HG03135 (cell line): ENCODE results near the gene FGFR1OP2.
"Not testable (repeated sequence)": the region's sequence is repeated elsewhere in the genome, so short reads cannot be mapped to it uniquely, and the experiment has no call there.

Source experiments
- ATAC-seq: cut with Tn5 transposase; IDR thresholded peaks from one replicate; pipeline ENCODE4 v1.9.1; 2021; ENCODE audit warnings: mild to moderate bottlenecking, moderate library complexity; ENCODE audit not compliant: unreplicated experiment

The FGFR1OP2 gene

DNA sequence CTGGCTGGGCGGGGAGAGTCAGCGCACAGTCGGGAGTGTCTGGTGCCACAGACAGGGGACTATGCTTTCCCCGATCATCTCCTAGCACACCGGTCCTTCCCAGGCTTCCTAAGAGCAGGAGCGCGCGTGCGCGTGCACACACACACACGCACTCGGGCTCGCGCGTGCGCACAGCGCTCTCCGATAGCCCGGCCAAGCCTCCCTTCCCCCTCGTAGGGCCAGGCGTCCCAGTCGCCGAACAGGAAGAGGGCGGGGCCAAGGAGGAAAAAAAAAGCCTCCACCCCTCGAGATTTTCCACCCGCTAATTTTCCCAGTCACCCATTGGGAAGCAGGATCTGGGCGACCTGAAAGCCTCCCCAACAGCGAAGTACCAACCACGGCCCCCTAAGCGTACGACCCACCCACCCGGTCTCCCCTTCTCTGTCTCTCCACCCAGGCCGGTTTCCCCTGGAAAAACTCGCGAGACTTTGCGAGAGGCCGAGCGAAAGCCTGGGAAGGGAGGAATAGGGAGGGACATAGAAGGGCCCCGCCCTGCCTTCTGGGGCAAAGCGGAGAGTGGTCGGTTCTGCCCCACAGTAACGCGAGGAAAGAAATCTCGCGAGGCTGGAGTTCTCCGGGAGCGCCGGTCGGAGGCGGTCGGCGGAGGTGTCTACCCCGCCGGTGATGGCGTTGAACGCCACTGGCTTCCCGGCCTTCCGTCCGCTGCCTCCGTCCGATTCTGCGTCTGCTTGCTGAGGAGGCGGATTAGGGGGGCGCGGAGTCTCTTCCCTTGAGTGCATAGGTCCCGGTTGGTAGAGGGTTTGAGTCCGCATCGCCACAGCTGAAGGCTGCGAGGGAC lies at the start of gene FGFR1OP2, which contains the start of gene INTS13:
TSS of gene FGFR1OP2 (plus strand) at position 608 of the 838 bp plus-strand sequence. CDS start 15,689 bp downstream, outside the sequence.
TSS of gene INTS13 (minus strand) at position 119 of the 838 bp plus-strand sequence. CDS start 1,178 bp downstream, outside the sequence.
- ATAC-seq = peak; percentile 84

DNA sequence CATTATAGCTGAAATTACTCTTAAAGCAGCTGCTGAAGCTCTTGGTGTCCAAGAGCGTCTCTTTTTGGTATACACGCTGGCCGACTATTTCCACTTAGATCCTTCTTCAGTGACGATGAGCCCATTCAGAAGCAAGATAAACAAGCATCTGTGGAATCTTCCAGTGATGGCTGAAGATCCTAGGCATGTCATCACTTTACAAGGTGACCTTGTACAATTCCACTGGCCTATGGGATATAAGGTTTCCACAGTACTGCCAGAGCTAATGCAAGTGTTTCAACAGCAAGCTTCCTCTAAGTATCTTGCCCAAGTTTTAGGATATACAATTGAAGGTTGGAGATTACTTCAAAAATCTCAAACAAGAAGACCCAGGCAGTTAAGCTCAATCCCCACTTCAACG lies 47.5 kb upstream of the FGFR1OP2 start:
- no peak for ATAC-seq

DNA sequence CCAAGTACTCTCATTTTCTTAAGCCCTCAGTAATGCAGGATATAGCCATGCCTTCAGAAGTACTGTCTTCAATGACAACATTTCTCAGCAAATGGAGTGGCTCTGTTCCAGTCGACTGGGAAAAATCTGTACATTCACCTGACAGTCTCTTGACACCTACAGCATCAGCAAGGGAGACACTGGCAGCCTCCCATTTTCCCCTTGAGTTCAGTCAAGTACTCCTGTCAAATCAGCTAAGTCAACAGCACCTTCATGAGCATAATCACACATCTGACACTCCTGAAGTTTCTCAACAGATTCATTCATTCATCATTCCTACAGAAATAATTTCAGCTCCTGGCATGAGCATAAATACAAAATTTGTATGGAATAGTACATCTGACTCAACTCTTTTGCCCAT lies 46.6 kb upstream of the FGFR1OP2 start:
- ATAC-seq = no peak

DNA sequence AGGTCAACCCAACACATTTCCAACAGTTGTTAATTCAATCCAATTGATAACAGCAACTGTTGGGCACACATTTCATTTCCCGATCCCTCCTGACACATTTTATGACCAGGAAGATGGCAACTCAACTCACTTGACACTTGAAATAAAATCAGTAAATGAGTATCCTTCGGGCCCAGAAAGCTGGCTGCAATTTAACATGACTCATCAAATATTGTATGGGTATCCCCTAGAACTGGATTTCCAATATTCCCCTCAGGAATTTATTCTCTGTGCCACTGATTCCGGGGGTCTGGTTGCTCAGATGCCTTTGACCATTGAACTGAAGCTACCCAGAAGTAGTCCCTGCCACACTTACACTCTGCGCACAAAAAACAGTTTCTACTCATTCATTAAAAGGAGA lies 42.6 kb upstream of the FGFR1OP2 start:
- no peak for ATAC-seq

DNA sequence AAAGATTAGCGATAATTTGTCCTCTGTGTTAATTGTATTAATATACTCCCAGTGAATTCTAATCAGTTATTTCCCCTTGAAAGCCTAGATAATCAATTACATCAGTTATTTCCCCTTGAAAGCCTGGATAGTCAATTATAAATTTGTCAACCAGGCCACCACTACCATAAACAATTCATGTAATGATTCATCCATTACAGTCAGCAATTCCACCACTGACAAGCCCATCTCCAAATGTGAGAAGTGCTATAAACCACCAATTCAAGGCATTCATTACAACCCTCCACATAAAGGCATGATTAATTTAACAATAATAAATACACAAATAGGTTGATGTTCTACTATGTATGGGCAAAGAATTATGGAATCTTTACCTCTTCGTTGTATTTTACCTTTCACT lies 41.4 kb upstream of the FGFR1OP2 start:
- ATAC-seq = no peak

DNA sequence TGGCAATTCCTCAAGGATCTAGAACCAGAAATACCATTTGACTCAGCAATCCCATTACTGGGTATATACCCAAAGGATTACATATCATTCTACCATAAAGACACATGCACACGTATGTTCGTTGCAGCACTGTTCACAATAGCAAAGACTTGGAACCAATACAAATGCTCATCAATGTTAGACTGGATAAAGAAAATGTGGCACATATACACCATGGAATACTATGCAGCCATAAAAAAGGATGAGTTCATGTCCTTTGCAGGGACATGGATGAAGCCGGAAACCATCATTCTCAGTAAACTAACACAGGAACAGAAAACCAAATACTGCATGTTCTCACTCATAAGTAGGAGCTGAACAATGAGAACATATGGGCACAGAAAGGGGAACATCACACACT lies 34.9 kb upstream of the FGFR1OP2 start:
- not testable (repeated sequence) for ATAC-seq

DNA sequence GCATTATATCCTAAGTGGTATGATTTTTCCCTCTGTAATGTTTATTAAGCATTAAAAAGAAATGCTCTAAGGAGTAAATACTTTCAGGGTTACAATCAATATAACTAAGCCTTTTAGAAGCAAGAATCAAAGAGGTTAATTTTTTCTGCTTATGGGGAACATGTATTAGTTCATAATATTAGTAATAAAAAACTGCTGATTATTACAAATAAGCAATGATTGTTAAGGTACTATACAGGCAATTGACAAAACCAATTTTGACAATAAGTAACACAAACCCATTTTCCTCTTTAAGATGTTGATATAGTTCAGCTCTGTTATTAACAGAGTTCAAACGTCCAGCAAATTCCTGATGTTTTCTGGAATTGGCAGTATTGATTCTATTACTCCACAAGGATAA lies 32.2 kb upstream of the FGFR1OP2 start:
- ATAC-seq = no peak

DNA sequence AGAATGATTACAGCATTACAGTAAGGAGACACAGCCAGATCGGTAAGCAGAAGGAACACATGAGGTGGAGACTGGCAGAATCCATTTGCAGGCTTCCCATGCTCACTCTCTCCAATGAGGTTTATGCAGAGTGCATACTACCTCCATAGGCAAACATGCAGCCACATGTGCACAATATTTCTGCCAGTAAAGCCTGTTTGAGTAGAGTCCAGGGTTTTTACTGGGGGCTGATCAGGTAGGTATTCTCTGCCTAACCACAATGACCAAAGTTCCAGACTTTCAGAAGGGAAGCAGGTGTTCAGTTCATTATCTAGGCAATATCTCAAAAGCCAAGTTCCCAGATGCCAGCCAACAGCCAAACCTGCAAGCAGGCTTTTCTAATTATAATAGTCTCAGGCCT lies 31.6 kb upstream of the FGFR1OP2 start:
- no peak for ATAC-seq

DNA sequence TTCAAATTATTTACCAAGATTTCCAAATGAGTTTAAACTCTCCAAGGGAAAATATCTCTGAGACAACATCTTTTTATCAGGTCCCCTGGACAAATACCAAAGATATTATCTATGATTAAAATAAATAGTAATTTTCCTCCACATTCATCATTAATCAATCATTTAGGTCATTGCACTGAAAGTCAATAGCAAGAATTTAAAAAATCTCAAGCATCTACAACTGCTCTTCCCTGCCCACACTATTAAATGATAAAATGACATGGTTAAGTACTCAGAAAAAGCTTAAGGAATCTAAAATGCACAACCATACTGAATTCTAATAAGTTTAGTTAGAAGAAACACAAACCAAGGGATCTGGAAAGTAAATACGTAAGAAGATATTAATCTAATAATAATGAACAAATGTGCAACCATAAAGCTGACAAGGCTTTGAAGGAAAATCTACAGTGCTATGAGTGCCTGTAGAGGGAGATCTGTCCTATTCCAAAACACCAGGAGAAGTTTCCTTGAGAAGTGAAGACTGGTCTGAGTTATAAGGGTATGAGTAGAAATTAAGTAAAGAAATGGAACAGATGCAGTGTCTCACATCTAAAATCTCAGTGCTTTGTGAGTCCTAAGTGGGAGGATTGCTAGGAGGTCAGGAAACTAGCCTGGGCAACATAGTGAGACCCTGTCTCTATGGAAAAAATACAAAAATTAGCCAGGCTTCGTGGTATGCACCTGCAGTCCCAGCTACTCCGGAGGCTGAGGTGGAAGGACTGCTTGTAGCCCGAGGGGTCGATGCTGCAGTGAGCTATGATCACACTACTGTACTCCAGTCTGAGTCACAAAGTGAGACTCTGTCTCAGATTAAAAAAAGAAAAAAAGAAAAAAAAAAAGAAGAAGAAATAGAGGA lies 19.7 kb upstream of the FGFR1OP2 start:
- no peak for ATAC-seq

DNA sequence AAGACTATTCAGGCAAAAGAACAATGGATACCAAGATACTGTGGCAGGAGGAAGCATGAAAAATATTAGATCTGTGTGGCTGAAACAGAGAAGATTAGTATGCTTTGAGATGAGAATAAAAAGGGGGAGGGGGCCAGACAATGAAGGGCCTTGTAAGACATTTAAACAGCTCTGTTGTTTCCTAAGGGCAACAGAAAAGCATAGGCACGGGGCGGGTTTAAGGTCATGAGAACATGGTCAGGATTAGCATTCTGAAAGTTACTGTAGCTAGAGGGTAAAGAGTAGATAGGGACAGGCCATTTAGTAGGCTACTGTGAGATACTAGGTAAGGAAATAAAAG lies 19.1 kb upstream of the FGFR1OP2 start:
- ATAC-seq = no peak

DNA sequence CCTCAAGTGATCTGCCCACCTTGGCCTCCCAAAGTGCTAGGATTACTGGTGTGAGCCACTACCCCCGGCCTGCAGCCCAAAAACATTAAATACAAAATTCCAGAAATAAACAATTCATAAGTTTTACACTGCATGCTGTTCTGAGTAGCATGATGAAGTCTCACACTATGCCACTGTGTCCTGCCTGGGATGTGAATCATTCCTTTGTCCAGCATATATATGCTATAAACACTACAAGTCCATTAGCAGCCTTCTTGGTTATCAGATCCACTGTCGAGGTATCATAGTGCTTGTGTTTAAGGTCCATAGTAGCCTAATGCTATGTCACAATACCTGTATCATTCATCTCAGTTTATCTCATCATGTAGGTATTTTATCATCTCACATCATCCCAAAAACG lies 16.4 kb upstream of the FGFR1OP2 start:
- ATAC-seq = no peak

DNA sequence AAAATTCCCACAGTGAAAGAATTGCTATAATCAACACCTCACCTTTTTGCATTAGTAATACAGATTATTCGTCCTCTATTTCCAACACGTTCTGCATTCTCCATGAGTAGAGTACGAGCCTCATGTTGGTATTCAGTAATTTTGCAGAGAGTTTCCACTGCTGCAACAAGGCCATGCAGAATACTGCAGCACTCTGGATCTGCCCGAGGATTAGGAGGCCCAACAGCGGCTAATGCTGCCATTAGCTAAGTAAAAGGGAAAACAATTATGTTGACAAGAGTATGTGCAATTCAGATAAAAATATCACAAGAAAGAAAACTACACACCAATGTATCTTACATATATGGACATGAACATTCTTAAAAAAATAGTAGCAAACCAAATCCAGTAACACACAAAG lies 9.6 kb upstream of the FGFR1OP2 start:
- no peak for ATAC-seq

DNA sequence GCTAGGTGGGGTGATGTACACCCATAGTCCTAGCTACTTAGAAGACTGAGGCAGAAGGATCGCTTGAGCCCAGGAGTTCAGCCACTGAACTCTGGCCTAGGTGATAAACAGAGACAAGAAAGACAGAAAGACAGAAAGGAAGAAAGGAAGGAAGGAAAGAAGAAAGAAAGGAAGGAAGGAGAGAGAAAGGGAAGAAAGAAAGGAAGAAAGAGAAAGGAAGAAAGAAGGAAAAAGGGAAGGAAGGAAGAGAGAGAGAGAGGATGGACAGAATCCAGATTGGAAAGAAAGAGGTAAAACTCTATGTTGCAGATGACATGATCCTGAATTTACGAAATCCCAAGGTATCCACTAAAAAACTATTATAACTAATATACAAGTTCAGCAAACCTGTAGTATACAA lies 8.7 kb upstream of the FGFR1OP2 start:
- ATAC-seq = no peak

DNA sequence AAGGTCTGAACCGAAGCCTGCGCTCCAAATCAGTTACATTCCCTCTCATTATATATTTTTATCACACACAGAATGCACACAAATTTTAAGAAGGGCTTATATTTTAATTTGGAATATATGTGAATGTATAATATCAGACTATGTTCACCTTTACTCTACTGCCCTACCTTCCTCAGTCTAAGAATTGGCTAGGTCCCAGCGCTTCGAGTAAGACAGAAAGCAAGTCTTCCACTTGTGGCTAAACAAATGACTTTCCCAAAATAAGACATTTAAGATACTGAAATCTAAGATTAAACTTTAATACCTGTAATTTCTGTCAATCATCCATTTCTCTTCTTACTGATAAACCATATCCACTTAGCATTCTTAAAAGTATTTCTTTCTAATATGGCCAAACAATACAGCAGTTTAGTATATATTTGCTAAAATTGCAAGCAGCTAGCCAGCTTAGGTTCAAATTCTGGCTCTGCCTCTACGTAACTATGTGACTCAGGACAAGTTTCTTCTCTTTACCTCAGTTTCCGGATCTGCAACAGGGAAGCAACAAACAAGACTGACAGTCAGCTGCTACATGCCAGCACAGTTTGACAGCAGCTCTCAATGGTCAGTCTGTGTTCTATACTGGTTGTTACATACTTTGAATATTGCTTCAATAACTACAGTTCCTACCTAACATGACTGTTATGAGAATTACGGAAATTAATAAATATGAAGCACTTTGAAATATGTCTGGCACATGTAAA lies 2.5 kb upstream of the FGFR1OP2 start:
- no peak for ATAC-seq

DNA sequence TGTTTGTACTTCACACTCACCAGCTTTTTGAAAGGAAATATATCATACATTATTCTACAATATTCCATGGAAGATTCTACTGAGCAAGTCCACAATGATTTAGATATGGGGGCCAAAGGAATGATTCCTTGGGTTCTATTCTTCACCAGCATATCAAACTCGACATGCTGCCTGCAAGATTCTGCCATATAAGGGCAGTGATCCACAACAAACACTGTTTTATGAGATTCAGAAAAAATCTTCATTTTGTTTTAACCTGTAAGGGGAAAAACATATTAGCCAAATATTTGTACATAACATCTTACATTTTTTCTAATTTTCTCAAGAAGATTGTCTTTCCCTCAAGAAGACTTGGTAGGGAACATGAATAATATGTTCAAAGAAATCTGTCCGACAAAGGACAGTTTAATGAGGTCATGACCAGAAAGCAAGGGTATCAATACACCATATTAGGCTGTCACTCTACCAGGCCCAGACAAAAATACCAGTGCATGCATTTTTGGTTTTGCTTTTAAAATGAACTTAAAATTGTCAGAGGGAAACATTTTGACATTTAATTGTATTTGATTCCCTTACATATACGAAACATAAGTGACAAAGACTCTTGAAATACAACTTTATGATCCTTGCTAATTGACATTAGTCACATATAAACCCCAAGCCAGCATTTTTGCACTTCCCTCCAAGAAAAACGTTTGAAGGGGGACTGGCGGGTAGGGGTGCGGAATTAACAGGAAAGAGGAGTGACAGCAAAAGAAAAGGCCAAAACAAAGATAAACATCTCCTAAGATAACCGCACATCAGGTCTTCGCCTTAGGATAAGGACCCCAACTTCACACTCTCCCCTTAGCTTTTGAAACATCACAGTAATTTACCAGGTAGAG lies 1.5 kb upstream of the FGFR1OP2 start:
- ATAC-seq = no peak

DNA sequence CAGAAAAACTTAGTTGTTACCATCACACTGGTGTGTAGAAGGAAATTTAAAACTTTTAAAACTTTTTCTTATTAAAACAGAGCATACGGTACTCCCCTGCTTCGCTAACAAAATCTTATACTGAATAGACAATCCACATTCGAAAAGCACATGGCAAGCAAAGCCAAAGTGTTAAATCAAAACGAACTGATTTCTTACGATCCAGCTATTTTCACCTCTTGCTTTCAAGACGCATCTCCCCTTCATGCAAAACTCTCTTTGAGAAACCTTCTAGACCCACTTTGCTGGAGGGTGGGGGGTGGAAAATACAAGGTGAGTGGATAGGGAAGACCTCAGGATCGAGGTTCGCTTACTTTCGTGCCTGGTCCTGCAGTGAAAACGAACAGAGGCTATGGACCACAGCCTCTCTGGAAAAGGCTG lies 817 bp upstream of the FGFR1OP2 start:
- ATAC-seq = no peak

DNA sequence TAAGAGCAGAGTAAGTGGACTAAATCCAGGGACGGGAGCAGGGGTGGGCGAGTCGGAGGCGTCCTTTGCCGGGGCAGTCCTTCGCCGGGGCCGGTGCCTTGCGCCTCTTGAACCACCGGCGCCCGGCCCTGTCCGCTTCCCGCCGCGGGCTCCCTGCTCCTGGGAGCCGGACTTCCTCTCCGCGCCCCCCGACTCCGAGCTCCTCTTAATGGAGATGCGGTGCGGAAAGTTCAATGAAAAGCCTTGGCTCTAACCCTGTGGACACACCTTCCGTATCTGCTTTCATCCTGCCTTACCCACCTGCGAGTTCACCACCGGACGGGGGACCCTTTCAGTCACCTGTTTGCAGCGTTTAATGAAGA lies 412 bp downstream of the FGFR1OP2 start:
- peak; percentile 19 for ATAC-seq

DNA sequence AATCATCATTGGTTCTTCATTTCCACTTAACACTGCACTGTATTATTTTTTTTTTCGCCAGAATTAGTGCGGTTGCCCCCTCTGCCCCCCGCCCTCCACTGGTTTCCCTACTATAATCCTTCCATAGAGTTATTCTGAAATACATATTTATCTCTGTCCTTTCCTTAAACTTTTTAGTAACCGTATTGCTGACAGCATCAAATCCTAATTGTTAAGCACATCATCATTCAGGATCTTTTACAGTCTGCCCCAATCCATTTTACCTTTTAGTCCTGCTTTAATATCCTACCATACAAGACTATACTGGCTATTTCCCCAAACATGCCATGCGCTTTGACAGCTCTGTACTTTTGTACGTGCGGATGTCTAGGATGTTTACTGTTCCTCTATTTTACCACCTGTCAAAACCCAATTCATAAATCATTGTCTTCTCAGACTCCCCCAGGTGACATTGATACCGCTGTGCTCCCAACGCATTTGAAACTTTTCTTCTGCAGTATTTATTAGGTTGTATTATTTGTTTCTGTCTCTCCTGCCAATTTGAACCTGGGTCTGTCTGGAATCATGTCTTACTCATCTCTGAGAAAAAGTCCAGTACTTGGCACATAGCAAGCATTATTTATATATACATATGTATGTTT lies 1.0 kb downstream of the FGFR1OP2 start:
- no peak for ATAC-seq

DNA sequence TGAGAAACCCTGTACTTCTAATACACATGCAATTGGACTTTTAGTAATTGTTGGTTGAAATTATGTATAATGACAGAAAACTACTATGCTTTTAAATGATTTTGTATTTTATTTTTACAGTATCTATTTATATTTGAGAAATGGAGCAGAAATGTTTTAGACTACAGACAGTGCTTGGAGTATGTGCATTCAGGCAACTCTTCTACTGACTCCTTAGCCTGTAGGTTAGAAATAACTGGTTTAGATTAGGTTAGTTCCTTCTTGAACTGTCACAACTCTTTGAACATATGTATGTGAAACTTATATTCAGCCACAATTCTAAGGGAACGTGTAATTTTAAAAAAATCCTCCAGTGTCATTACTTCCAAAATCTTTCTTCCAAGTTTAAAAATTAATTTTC lies 1.7 kb downstream of the FGFR1OP2 start:
- no peak for ATAC-seq
